ENCODE measurements around the gene ABCD3. TPM values are rescaled to one million over a fixed set of nuclear protein-coding genes. Genes with fewer than 3 reads are reported as not detected.

ABCD3 gene
- polyA plus RNA-seq, 1 of the 3 experiments (the other 2 are of a cell fraction) = 6.5 TPM

DNA sequence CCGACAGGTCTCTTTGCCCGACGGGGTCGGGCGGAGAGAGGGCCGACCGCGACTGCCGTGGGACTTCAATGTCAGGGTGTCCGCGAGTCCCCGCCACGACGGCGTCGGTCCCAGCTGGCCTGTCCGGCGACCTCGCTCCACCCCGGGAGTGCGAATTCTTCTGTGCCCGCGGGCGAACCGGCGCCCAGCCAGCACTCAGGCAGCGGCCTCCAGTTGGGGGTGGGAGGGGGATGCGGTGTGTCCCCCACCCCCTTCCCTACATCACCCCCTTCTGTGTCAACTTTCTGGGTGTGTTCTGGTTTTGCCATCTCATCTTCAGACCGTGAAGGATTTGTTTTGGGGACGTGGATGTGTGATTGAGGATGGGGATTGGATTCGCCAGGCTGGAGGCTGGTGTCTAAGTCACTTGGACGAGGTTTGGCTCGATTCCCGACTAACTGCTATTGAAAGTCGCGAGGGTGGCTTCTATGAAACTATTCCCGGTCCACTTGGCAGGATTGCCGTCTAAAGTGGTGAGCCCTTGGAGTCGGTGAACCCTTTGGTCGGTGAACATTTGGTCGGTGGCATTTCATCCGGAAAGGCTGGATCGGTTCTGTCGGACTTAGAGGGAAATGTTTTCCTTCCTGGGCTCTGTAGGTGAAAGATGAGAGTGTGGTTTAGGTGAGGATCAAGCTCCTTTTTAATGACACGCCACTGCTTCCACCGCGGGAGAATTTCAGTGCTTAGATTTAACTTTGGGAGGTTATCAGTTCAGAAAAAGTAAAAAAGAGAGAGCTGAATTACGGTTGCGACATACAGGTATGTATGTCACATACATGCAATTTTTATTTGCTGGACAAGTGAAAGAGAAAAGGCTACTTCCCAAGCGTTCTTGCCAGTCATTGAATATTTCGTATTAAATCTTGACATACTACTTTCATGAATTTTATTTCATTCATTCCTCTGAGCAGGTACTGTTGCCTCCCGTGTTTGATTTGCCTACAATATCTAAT is 771 bp downstream of the ABCD3 start:
- peak; percentile 72 for DNase-seq
- peak overlapping the region; percentile 78 to 96 for H3K4me3 ChIP-seq (ENCODE audit: low read depth in 2 of 2, low read length in 1 of 2)
- peaks cover 22% of the 10 kb centered on the region for H4K20me1 ChIP-seq (ENCODE audit: insufficient read depth)
- peak overlapping the region; percentile 85 to 89 for H3K27ac ChIP-seq (ENCODE audit: low read depth in 2 of 2, low read length in 1 of 2)
- H3K36me3 ChIP-seq (replicated peaks in 1 of 2; ENCODE audit: control insufficient read depth in 1 of 2, insufficient read depth in 2 of 2, low read length in 1 of 2) = no peaks in the 10 kb centered on the region
- no peaks in the 10 kb centered on the region for H3K9me2 ChIP-seq
- no peaks in the 10 kb centered on the region for H3K9me3 ChIP-seq
- 5% methylated on average over 49 of the region's 52 CpGs for WGBS (ENCODE audit: low lambda C conversion rate)
- peak overlapping the region; percentile 80 for H3K4me2 ChIP-seq
- peak overlapping the region; percentile 78; the same call in 1 of the 2 replicates for H2AFZ ChIP-seq (ENCODE audit: low read depth)
- peak overlapping the region; percentile 69 for H3K9ac ChIP-seq
- H3K27me3 ChIP-seq (ENCODE audit: insufficient read depth) = no peaks in the 10 kb centered on the region
- no peak for TF ChIP-seq ELF1 (IDR thresholded peaks at IDR 0.05)
- 0 out of 2 replicates have a peak, but pooled peaks have one; percentile 2 for TF ChIP-seq MXI1 (IDR thresholded peaks at IDR 0.05; ENCODE audit: low read depth, low read length)
- TF ChIP-seq YY1 (IDR thresholded peaks at IDR 0.05; ENCODE audit: low read depth) = peak; percentile 79; the same call in 1 of the 2 replicates
- TF ChIP-seq TEAD4 (IDR thresholded peaks at IDR 0.05; ENCODE audit: borderline replicate concordance, insufficient read depth) = peak; percentile 29; the same call in 1 of the 2 replicates
- TF ChIP-seq, protein P1, sequence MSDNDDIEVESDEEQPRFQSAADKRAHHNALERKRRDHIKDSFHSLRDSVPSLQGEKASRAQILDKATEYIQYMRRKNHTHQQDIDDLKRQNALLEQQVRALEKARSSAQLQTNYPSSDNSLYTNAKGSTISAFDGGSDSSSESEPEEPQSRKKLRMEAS (IDR thresholded peaks at IDR 0.05; ENCODE audit: low read depth) = 0 out of 2 replicates have a peak, but pooled peaks have one; percentile 6
- TF ChIP-seq NFIC (IDR thresholded peaks at IDR 0.05; ENCODE audit: borderline replicate concordance) = no peak
- no peak for TF ChIP-seq POLR2AphosphoS5 (IDR thresholded peaks at IDR 0.05; ENCODE audit: low read depth, low read length)
- peaks cover 12% of the 10 kb centered on the region for H3F3A ChIP-seq (replicated peaks; ENCODE audit: insufficient read depth)
- H3K79me2 ChIP-seq (ENCODE audit: insufficient read depth) = peaks cover 50% of the 10 kb centered on the region
- CTCF ChIA-PET = interaction anchor here (1.3 to 1.5 kb wide), 2 partner anchors 386 to 393 kb away, joined by 3 to 4 read pairs; no protein-coding TSS in a partner anchor
- POLR2A ChIA-PET = interaction anchor here (1.9 kb wide), 1 partner anchor 27 kb away, joined by 5 read pairs; no protein-coding TSS in a partner anchor
- peaks cover 22 to 24% of the 10 kb centered on the region in 2 experiments for H3K4me1 ChIP-seq (ENCODE audit: control insufficient read depth in 1 of 2, insufficient read depth in 2 of 2, low read depth in 1 of 2, low read length in 1 of 2)

DNA sequence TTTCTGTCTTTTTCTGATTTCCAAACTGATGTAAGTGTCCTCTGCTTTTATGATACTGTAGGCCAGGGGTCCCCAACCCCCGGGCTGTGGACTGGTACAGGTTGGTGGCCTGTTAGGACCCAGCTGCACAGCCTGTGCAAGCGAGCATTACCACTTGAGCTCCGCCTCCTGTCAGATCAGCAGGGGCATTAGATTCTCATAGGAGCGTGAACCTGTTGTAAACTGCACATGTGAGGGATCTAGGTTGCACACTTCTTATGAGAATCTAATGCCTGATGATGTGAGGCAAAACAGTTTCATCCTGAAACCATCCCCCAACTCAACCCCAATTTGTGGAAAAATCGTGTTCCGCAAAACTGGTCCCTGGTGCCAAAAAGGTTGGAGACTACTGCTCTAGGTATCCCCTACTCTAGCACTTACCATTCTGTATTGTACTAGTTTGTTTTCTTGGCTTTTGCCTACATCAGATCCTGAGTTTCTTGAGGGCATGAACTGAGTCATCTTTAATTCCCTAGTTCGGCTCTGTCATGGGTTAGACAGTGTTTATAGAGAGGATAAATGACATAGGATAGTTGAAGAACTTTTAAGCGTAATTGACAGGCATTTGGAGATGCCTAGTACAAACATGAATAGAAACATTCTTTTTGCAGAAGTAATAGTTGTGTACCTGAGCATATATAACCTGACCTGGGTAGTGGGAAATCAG is 4.1 kb downstream of the ABCD3 start:
- Histone ChIP-seq H3K27me3 (ENCODE audit: insufficient read depth) (no peaks in the 10 kb centered on the region), H3K4me3 (ENCODE audit: low read depth in 2 of 2, low read length in 1 of 2) (no peak overlapping the region), H4K20me1 (ENCODE audit: insufficient read depth) (peaks cover 25% of the 10 kb centered on the region), H3K9me3 (no peaks in the 10 kb centered on the region), H3K36me3 (replicated peaks in 1 of 2; ENCODE audit: control insufficient read depth in 1 of 2, insufficient read depth in 2 of 2, low read length in 1 of 2) (no peaks in the 10 kb centered on the region), H3K27ac (ENCODE audit: low read depth in 2 of 2, low read length in 1 of 2) (no peak overlapping the region), H3K9ac (no peak overlapping the region), H3K79me2 (ENCODE audit: insufficient read depth) (peaks cover 82% of the 10 kb centered on the region), H3F3A (replicated peaks; ENCODE audit: insufficient read depth) (peaks cover 5% of the 10 kb centered on the region), H2AFZ (ENCODE audit: low read depth) (no peak overlapping the region), H3K9me2 (no peaks in the 10 kb centered on the region), H3K4me2 (no peak overlapping the region), H3K4me1 (ENCODE audit: control insufficient read depth in 1 of 2, insufficient read depth in 2 of 2, low read depth in 1 of 2, low read length in 1 of 2) (peaks cover 7 to 12% of the 10 kb centered on the region in 2 experiments; a peak in 3 of 4 replicates)
- ChIA-PET CTCF (no interaction called here), POLR2A (no interaction called here)
- DNase-seq = no peak
- WGBS (ENCODE audit: low lambda C conversion rate) = 87% methylated on average over 8 of the region's 8 CpGs
- TF ChIP-seq CHD2 (IDR thresholded peaks at IDR 0.05; ENCODE audit: low read length, partially characterized antibody) = no peak
- no peak for TF ChIP-seq RCOR1 (IDR thresholded peaks at IDR 0.05; ENCODE audit: low read length)
- no peak for TF ChIP-seq YY1 (IDR thresholded peaks at IDR 0.05; ENCODE audit: low read depth)
